ENCODE data around the gene KCNQ1.
A peak's percentile ranks its signal among the peaks of the same experiment; 100 is the strongest.

The KCNQ1 gene

DNA sequence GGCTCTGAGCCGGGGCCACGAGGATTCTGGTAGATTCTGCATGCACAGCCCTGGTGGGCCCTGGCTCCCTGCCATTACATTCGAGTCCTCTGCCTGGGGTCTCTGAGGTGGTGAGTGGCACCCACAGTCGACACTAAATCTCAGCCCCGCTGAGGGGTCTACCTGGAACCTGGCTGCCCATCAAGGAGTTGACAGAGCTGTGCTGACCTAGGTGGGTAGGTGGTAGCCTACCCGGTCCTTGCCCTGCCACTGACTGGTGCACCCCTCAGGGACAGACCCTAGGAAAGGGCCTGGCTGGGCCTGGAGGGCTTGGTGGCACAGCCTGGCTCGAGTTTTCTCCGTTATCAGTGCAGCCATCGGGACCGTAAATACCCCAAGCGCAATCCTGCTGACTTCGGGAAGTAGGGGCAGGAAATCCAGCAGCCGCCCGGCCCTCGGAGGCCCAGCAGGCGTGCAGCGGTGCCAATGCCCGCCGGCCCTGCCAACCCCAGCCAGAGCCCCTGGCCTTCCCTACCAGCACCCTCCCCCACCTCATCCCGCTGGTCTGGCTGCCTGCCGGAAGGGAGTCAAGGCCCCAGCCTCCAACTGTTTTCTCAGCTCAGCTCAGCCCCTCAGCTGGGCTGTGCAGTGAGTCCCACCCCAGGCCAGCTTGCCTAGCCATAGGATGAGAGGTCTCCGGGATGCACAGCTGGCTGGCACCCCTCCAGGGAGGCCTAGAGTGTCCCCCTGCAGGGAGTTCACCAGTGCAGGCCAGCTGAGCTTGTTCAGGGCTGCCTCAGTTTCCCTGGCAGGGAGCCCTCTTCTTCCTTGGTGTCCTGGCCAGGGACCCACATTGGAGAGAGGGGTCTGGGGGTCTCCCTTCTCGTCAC is 335.4 kb downstream of the KCNQ1 start:
- Histone ChIP-seq H3K4me3 (ENCODE audit: low read length in 2 of 2) (no peak overlapping the region), H3K4me1 (ENCODE audit: control insufficient read depth in 2 of 2, insufficient read depth in 2 of 2, low read length in 2 of 2) (peaks cover 13 to 17% of the 10 kb centered on the region in 2 donors), H3K27ac (ENCODE audit: low read depth in 2 of 2, low read length in 2 of 2) (no peak overlapping the region), H3K36me3 (ENCODE audit: control insufficient read depth in 2 of 2, insufficient read depth in 2 of 2, low read length in 2 of 2) (no peaks in the 10 kb centered on the region), H3K27me3 (ENCODE audit: control insufficient read depth in 2 of 2, insufficient read depth in 2 of 2, low read length in 2 of 2) (no peaks in the 10 kb centered on the region), H3K9me3 (ENCODE audit: control insufficient read depth in 2 of 2, low read length in 2 of 2) (no peaks in the 10 kb centered on the region), H3K9ac (ENCODE audit: low read depth in 1 of 2, low read length in 2 of 2) (peak overlapping the region in 1 of 2 donors; percentile 70)

GRCh38 chr11:2780850-2781407 is 336.1 kb downstream of the KCNQ1 start:
- Histone ChIP-seq H3K27ac (ENCODE audit: low read depth in 2 of 2, low read length in 2 of 2) (no peak overlapping the region), H3K4me1 (ENCODE audit: control insufficient read depth in 2 of 2, insufficient read depth in 2 of 2, low read length in 2 of 2) (peaks cover 13 to 17% of the 10 kb centered on the region in 2 donors), H3K4me3 (ENCODE audit: low read length in 2 of 2) (no peak overlapping the region), H3K36me3 (ENCODE audit: control insufficient read depth in 2 of 2, insufficient read depth in 2 of 2, low read length in 2 of 2) (no peaks in the 10 kb centered on the region), H3K9ac (ENCODE audit: low read depth in 1 of 2, low read length in 2 of 2) (no peak overlapping the region), H3K9me3 (ENCODE audit: control insufficient read depth in 2 of 2, low read length in 2 of 2) (no peaks in the 10 kb centered on the region), H3K27me3 (ENCODE audit: control insufficient read depth in 2 of 2, insufficient read depth in 2 of 2, low read length in 2 of 2) (no peaks in the 10 kb centered on the region)

DNA sequence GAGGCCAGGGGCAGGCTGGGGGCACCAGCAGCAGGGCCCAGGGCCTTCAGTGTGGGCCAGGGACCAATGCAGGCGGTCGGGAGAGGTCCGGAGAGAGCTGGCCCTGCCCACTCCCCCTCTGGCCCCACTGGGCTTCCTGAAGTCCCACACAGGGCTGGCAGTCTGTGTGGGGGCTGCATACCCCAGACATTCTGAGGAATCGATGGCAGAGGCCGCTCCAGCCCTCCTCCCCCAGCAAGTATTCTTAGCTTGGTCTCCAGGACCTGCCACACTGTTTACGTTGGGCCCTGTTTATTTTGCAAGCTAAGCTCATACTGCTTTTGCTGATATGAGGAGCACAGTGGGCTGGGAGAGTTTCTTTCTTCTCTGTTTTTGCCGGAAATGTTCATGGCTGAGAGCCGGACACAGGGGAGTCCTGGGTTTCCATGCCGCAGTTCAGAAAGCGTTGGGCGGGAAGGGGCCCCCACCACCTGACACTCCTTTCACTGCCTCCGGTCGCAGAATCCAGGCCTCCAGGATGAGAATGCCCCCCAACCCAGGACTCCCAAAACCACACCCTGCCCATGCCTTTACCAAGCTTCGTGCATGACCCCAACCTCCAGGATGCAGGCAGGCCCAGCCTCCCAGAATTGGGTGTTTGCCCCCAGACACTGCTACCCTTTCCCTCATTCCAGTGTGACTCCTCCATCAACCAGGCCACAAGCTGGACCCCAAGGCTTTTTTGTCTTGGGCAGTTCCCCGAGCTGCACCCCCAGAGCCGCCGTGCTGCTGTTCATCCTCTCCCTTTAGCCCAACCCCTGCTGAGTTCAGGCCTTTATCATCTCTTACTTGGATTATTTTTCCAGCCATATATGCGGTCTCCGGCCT is 336.8 kb downstream of the KCNQ1 start:
- Histone ChIP-seq H3K9ac (ENCODE audit: low read depth in 1 of 2, low read length in 2 of 2) (no peak overlapping the region), H3K36me3 (ENCODE audit: control insufficient read depth in 2 of 2, insufficient read depth in 2 of 2, low read length in 2 of 2) (no peaks in the 10 kb centered on the region), H3K27ac (ENCODE audit: low read depth in 2 of 2, low read length in 2 of 2) (no peak overlapping the region), H3K4me3 (ENCODE audit: low read length in 2 of 2) (no peak overlapping the region), H3K9me3 (ENCODE audit: control insufficient read depth in 2 of 2, low read length in 2 of 2) (no peaks in the 10 kb centered on the region), H3K4me1 (ENCODE audit: control insufficient read depth in 2 of 2, insufficient read depth in 2 of 2, low read length in 2 of 2) (peaks cover 13 to 17% of the 10 kb centered on the region in 2 donors), H3K27me3 (ENCODE audit: control insufficient read depth in 2 of 2, insufficient read depth in 2 of 2, low read length in 2 of 2) (no peaks in the 10 kb centered on the region)

- Histone ChIP-seq H3K4me1 (ENCODE audit: control insufficient read depth in 2 of 2, insufficient read depth in 2 of 2, low read length in 2 of 2) (peaks cover 13 to 17% of the 10 kb centered on the region in 2 donors), H3K4me3 (ENCODE audit: low read length in 2 of 2) (no peak overlapping the region), H3K27me3 (ENCODE audit: control insufficient read depth in 2 of 2, insufficient read depth in 2 of 2, low read length in 2 of 2) (no peaks in the 10 kb centered on the region), H3K9ac (ENCODE audit: low read depth in 1 of 2, low read length in 2 of 2) (no peak overlapping the region), H3K9me3 (ENCODE audit: control insufficient read depth in 2 of 2, low read length in 2 of 2) (no peaks in the 10 kb centered on the region), H3K36me3 (ENCODE audit: control insufficient read depth in 2 of 2, insufficient read depth in 2 of 2, low read length in 2 of 2) (no peaks in the 10 kb centered on the region), H3K27ac (ENCODE audit: low read depth in 2 of 2, low read length in 2 of 2) (no peak overlapping the region)
Measured at GRCh38 chr11:2782769-2783168, 338.0 kb downstream of the KCNQ1 start.

GRCh38 chr11:2783536-2784082 is 338.8 kb downstream of the KCNQ1 start:
- Histone ChIP-seq H3K9ac (ENCODE audit: low read depth in 1 of 2, low read length in 2 of 2) (no peak overlapping the region), H3K27ac (ENCODE audit: low read depth in 2 of 2, low read length in 2 of 2) (no peak overlapping the region), H3K9me3 (ENCODE audit: control insufficient read depth in 2 of 2, low read length in 2 of 2) (no peaks in the 10 kb centered on the region), H3K4me1 (ENCODE audit: control insufficient read depth in 2 of 2, insufficient read depth in 2 of 2, low read length in 2 of 2) (peaks cover 6 to 11% of the 10 kb centered on the region in 2 donors), H3K36me3 (ENCODE audit: control insufficient read depth in 2 of 2, insufficient read depth in 2 of 2, low read length in 2 of 2) (no peaks in the 10 kb centered on the region), H3K4me3 (ENCODE audit: low read length in 2 of 2) (no peak overlapping the region), H3K27me3 (ENCODE audit: control insufficient read depth in 2 of 2, insufficient read depth in 2 of 2, low read length in 2 of 2) (no peaks in the 10 kb centered on the region)

GRCh38 chr11:2787816-2788167 is 343.0 kb downstream of the KCNQ1 start:
- Histone ChIP-seq H3K27ac (ENCODE audit: low read depth in 2 of 2, low read length in 2 of 2) (no peak overlapping the region), H3K4me3 (ENCODE audit: low read length in 2 of 2) (no peak overlapping the region), H3K9me3 (ENCODE audit: control insufficient read depth in 2 of 2, low read length in 2 of 2) (no peaks in the 10 kb centered on the region), H3K36me3 (ENCODE audit: control insufficient read depth in 2 of 2, insufficient read depth in 2 of 2, low read length in 2 of 2) (no peaks in the 10 kb centered on the region), H3K4me1 (ENCODE audit: control insufficient read depth in 2 of 2, insufficient read depth in 2 of 2, low read length in 2 of 2) (peaks cover 0 to 3% of the 10 kb centered on the region in 2 donors), H3K27me3 (ENCODE audit: control insufficient read depth in 2 of 2, insufficient read depth in 2 of 2, low read length in 2 of 2) (no peaks in the 10 kb centered on the region), H3K9ac (ENCODE audit: low read depth in 1 of 2, low read length in 2 of 2) (no peak overlapping the region)

DNA sequence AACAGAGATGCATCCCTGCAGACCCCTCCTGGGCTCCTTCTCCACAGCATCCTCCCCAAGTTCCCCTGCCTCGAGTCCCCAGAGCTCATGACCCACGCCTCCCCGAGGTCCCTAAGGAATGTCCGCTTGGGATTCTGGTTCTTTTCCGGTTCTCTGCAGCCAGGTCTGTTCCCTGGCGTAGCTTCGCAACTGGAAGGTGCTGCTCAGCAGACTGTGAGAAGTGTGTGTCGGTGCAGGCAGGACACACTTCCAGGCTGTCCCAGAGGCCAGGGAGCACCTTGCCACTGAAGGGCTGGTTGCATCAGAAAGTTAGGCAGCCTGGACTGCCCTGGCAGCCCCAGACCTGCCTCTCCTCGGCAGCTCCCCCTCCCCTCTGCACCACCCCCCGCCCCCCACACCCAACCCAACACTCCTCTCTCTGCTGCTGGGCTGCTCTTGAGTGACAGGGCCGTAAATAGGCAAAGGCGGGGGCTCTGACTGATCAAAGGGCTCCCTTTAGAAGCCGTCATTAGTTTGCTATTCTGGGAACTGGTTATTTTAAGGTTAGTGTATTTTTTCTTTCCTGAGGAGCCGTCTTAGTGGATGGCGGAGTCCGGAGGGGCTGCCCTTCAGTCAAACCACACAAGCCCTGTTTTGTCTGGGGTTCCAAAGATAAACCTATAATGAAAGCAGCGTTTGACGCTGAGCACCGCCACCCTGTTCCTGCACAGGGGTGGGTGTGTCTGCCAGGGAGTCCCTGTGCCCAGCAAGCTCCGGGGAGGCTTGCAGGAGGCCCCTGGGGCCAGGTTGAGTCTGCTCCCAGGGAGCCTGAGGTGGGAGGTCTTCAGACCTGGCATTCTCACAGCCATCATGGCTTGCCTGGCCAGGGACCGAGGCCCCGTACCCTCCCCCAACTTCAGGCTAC is 343.6 kb downstream of the KCNQ1 start:
- H3K4me1 ChIP-seq (ENCODE audit: control insufficient read depth in 2 of 2, insufficient read depth in 2 of 2, low read length in 2 of 2), result peaks cover 0 to 3% of the 10 kb centered on the region in 2 donors

GRCh38 chr11:2789331-2789730 is 344.5 kb downstream of the KCNQ1 start:
- no peaks in the 10 kb centered on the region for H3K9me3 ChIP-seq (ENCODE audit: control insufficient read depth in 2 of 2, low read length in 2 of 2)
- no peaks in the 10 kb centered on the region for H3K36me3 ChIP-seq (ENCODE audit: control insufficient read depth in 2 of 2, insufficient read depth in 2 of 2, low read length in 2 of 2)
- H3K27ac ChIP-seq (ENCODE audit: low read depth in 2 of 2, low read length in 2 of 2), result no peak overlapping the region
- no peak overlapping the region for H3K9ac ChIP-seq (ENCODE audit: low read depth in 1 of 2, low read length in 2 of 2)
- H3K27me3 ChIP-seq (ENCODE audit: control insufficient read depth in 2 of 2, insufficient read depth in 2 of 2, low read length in 2 of 2), result no peaks in the 10 kb centered on the region
- no peak overlapping the region for H3K4me3 ChIP-seq (ENCODE audit: low read length in 2 of 2)
- H3K4me1 ChIP-seq (ENCODE audit: control insufficient read depth in 2 of 2, insufficient read depth in 2 of 2, low read length in 2 of 2), result peaks cover 0 to 3% of the 10 kb centered on the region in 2 donors

More for the DNA sequence above, 343.6 kb downstream of the KCNQ1 start:
- H3K9me3 ChIP-seq (ENCODE audit: control insufficient read depth in 2 of 2, low read length in 2 of 2), result no peaks in the 10 kb centered on the region
- H3K4me3 ChIP-seq (ENCODE audit: low read length in 2 of 2), result no peak overlapping the region
- H3K36me3 ChIP-seq (ENCODE audit: control insufficient read depth in 2 of 2, insufficient read depth in 2 of 2, low read length in 2 of 2), result no peaks in the 10 kb centered on the region
- no peaks in the 10 kb centered on the region for H3K27me3 ChIP-seq (ENCODE audit: control insufficient read depth in 2 of 2, insufficient read depth in 2 of 2, low read length in 2 of 2)
- H3K27ac ChIP-seq (ENCODE audit: low read depth in 2 of 2, low read length in 2 of 2), result no peak overlapping the region
- no peak overlapping the region for H3K9ac ChIP-seq (ENCODE audit: low read depth in 1 of 2, low read length in 2 of 2)

- no peaks in the 10 kb centered on the region for H3K36me3 ChIP-seq (ENCODE audit: control insufficient read depth in 2 of 2, insufficient read depth in 2 of 2, low read length in 2 of 2)
- no peak overlapping the region for H3K9ac ChIP-seq (ENCODE audit: low read depth in 1 of 2, low read length in 2 of 2)
- no peak overlapping the region for H3K4me3 ChIP-seq (ENCODE audit: low read length in 2 of 2)
- H3K4me1 ChIP-seq (ENCODE audit: control insufficient read depth in 2 of 2, insufficient read depth in 2 of 2, low read length in 2 of 2), result peaks cover 0 to 3% of the 10 kb centered on the region in 2 donors
- H3K27me3 ChIP-seq (ENCODE audit: control insufficient read depth in 2 of 2, insufficient read depth in 2 of 2, low read length in 2 of 2), result no peaks in the 10 kb centered on the region
- H3K9me3 ChIP-seq (ENCODE audit: control insufficient read depth in 2 of 2, low read length in 2 of 2), result no peaks in the 10 kb centered on the region
- H3K27ac ChIP-seq (ENCODE audit: low read depth in 2 of 2, low read length in 2 of 2), result no peak overlapping the region
Measured at GRCh38 chr11:2789791-2790567, 345.2 kb downstream of the KCNQ1 start.

Measured in mucosa of rectum (tissue), 2 donors.